Measurements from ENCODE around the gene DLG1.
"Not testable (repeated sequence)": the region's sequence is repeated elsewhere in the genome, so short reads cannot be mapped to it uniquely, and the experiment has no call there.

- TF ChIP-seq EP300 (IDR thresholded peaks at IDR 0.05; ENCODE audit: low read depth); CTCF (IDR thresholded peaks at IDR 0.05); POLR2A (IDR thresholded peaks at IDR 0.05): not testable (repeated sequence)
Observed at GRCh38 chr3:197034778-197035177, 263.6 kb downstream of the DLG1 start.

All from transverse colon (tissue), 3 donors.